ENCODE measurements around the gene RAB26.
"Not testable (repeated sequence)": the region's sequence is repeated elsewhere in the genome, so short reads cannot be mapped to it uniquely, and the experiment has no call there.

Gene RAB26

GRCh38 chr16:2126161-2126743, 22.2 kb upstream of the RAB26 start:
- H3K9me3 ChIP-seq (ENCODE audit: control insufficient read depth, low read length); H3K27ac ChIP-seq (ENCODE audit: insufficient read depth, low read depth, low read length, poor library complexity, severe bottlenecking); H3K27me3 ChIP-seq (ENCODE audit: control insufficient read depth, insufficient read depth, low read length, poor library complexity, severe bottlenecking); H3K4me3 ChIP-seq (ENCODE audit: insufficient read depth, low read depth, low read length); H3K36me3 ChIP-seq (ENCODE audit: control insufficient read depth, insufficient read depth, low read length): not testable (repeated sequence)
- 93 to 95% methylated on average over 21 of the region's 21 CpGs for WGBS, 2 experiments
- H3K4me1 ChIP-seq (ENCODE audit: control insufficient read depth, insufficient read depth, low read length): peaks cover 18% of the 10 kb centered on the region

DNA sequence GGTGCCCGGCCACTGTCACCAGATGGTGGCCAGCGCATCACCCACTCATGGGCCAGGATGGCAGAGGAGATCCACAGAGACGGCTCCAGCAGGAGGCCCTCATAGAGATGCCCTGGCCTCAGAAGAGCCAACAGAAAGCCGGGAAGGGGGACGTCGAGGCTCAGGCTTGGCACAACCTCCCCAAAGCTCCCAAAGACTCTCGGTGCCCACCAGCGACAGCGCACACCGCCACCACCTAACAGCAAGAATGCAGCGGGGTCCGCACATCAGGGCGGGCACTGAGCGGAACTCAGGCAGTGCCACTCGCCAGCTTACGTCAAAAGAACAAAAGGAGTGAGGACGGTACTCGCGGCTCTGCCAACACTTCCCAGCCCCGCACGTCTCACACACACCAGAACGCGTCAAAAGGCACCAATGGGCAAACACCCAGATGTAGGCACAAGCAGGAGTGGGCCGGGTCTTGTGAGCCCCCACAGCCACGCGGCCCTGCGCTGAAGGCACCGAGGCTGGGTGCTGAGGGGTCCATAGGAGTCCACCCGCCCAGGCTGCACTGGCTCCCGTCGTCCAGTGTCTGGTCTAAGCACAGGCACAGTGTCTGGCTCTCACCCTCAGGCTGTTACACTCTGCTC, 21.4 kb upstream of the RAB26 start:
- WGBS, 2 experiments: 90 to 93% methylated on average over 31 of the region's 31 CpGs
- H3K27ac ChIP-seq (ENCODE audit: insufficient read depth, low read depth, low read length, poor library complexity, severe bottlenecking); H3K36me3 ChIP-seq (ENCODE audit: control insufficient read depth, insufficient read depth, low read length); H3K9me3 ChIP-seq (ENCODE audit: control insufficient read depth, low read length); H3K27me3 ChIP-seq (ENCODE audit: control insufficient read depth, insufficient read depth, low read length, poor library complexity, severe bottlenecking); H3K4me3 ChIP-seq (ENCODE audit: insufficient read depth, low read depth, low read length): not testable (repeated sequence)
- peaks cover 18% of the 10 kb centered on the region for H3K4me1 ChIP-seq (ENCODE audit: control insufficient read depth, insufficient read depth, low read length)

DNA sequence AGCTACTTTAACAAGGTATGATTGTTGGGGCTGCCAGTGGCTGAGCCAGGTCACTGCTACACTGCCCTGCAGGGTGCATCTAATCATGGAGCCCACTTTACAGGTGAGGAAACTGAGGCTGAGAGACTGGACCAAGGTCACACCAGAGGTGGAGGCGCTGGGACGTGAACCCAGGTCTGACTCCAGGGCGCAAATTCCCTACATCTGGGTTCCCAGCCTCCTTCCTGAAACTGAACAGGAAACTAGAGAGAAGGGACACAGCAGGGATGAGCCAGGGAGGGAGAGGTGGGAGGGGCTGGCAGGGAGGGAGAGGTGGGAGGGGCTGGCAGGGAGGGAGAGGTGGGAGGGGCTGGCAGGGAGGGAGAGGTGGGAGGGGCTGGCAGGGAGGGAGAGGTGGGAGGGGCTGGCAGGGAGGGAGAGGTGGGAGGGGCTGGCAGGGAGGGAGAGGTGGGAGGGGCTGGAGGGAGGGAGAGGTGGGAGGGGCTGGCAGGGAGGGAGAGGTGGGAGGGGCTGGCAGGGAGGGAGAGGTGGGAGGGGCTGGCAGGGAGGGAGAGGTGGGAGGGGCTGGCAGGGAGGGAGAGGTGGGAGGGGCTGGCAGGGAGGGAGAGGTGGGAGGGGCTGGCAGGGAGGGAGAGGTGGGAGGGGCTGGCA, 20.7 kb upstream of the RAB26 start:
- not testable (repeated sequence) for H3K36me3 ChIP-seq (ENCODE audit: control insufficient read depth, insufficient read depth, low read length); H3K27me3 ChIP-seq (ENCODE audit: control insufficient read depth, insufficient read depth, low read length, poor library complexity, severe bottlenecking); H3K27ac ChIP-seq (ENCODE audit: insufficient read depth, low read depth, low read length, poor library complexity, severe bottlenecking); H3K4me3 ChIP-seq (ENCODE audit: insufficient read depth, low read depth, low read length); H3K9me3 ChIP-seq (ENCODE audit: control insufficient read depth, low read length)
- H3K4me1 ChIP-seq (ENCODE audit: control insufficient read depth, insufficient read depth, low read length): peaks cover 18% of the 10 kb centered on the region
- 8 to 16% methylated on average over 3 of the region's 3 CpGs for WGBS, 2 experiments

DNA sequence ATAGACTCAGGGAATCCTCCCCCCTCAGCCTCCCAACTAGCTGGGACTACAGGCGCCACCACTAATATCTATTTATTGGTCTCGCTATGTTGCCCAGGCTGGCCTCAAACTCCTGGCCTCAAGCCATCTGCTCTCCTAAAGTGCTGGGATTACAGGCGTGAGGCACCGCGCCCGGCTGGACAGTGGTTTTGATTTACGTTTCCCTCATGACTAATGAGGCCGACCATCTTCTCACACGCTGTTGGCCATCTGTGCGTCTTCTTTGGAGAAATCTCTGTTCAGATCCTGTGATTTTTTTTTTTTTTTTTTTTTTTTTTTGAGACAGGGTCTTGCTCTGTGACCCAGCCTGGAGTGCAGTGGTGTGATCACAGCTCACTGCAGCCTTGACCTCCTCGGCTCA, 19.2 kb upstream of the RAB26 start:
- not testable (repeated sequence) for H3K36me3 ChIP-seq (ENCODE audit: control insufficient read depth, insufficient read depth, low read length); H3K9me3 ChIP-seq (ENCODE audit: control insufficient read depth, low read length); H3K4me3 ChIP-seq (ENCODE audit: insufficient read depth, low read depth, low read length); H3K27me3 ChIP-seq (ENCODE audit: control insufficient read depth, insufficient read depth, low read length, poor library complexity, severe bottlenecking); H3K27ac ChIP-seq (ENCODE audit: insufficient read depth, low read depth, low read length, poor library complexity, severe bottlenecking)
- 82 to 92% methylated on average over 9 of the region's 11 CpGs for WGBS, 2 experiments
- peaks cover 17% of the 10 kb centered on the region for H3K4me1 ChIP-seq (ENCODE audit: control insufficient read depth, insufficient read depth, low read length)

GRCh38 chr16:2129890-2130447, 18.5 kb upstream of the RAB26 start:
- not testable (repeated sequence) for H3K4me3 ChIP-seq (ENCODE audit: insufficient read depth, low read depth, low read length); H3K27ac ChIP-seq (ENCODE audit: insufficient read depth, low read depth, low read length, poor library complexity, severe bottlenecking); H3K36me3 ChIP-seq (ENCODE audit: control insufficient read depth, insufficient read depth, low read length); H3K9me3 ChIP-seq (ENCODE audit: control insufficient read depth, low read length); H3K4me1 ChIP-seq (ENCODE audit: control insufficient read depth, insufficient read depth, low read length); H3K27me3 ChIP-seq (ENCODE audit: control insufficient read depth, insufficient read depth, low read length, poor library complexity, severe bottlenecking)
- WGBS, 2 experiments: 88 to 89% methylated on average over 22 of the region's 22 CpGs

- H3K4me1 ChIP-seq (ENCODE audit: control insufficient read depth, insufficient read depth, low read length); H3K36me3 ChIP-seq (ENCODE audit: control insufficient read depth, insufficient read depth, low read length); H3K27me3 ChIP-seq (ENCODE audit: control insufficient read depth, insufficient read depth, low read length, poor library complexity, severe bottlenecking); H3K27ac ChIP-seq (ENCODE audit: insufficient read depth, low read depth, low read length, poor library complexity, severe bottlenecking); H3K9me3 ChIP-seq (ENCODE audit: control insufficient read depth, low read length); H3K4me3 ChIP-seq (ENCODE audit: insufficient read depth, low read depth, low read length): not testable (repeated sequence)
- WGBS, 2 experiments: 86 to 93% methylated on average over 6 of the region's 12 CpGs
Observed at GRCh38 chr16:2133797-2134196, 14.6 kb upstream of the RAB26 start.

DNA sequence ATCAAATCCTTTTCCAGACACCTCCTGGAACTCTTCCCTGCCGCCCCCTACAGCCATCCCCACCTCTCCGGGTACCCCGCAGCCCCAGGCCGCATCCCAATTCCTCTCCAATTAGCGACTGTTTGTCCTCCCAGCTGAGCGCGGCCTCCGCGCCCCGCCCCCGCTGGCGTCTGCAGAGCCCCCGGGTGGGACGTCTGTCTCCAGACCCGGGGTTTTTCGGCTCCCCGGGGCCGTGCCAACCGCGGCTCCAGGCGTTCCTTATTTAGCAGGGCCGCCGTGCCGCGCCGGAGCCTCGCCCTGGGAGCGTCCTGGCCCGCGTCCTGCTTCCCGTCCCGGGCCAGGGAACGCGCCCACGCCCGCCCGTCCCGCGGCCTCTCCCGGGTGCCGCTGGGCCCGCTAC, 13.4 kb upstream of the RAB26 start:
- WGBS, 2 experiments: 0 to 1% methylated on average over 24 to 27 of the region's 42 CpGs

GRCh38 chr16:2135770-2136490, 12.5 kb upstream of the RAB26 start, which contains the start of gene PKD1:
TSS of gene PKD1 (minus strand) at chr16:2135898. CDS start at chr16:2135689, 209 bp downstream.
- not testable (repeated sequence) for H3K9me3 ChIP-seq (ENCODE audit: control insufficient read depth, low read length); H3K27ac ChIP-seq (ENCODE audit: insufficient read depth, low read depth, low read length, poor library complexity, severe bottlenecking); H3K4me1 ChIP-seq (ENCODE audit: control insufficient read depth, insufficient read depth, low read length); H3K27me3 ChIP-seq (ENCODE audit: control insufficient read depth, insufficient read depth, low read length, poor library complexity, severe bottlenecking); H3K36me3 ChIP-seq (ENCODE audit: control insufficient read depth, insufficient read depth, low read length)
- WGBS, 2 experiments: 0% methylated on average over 52 to 55 of the region's 81 CpGs
- peak within 1 kb of the TSS; percentile 38 for H3K4me3 ChIP-seq (ENCODE audit: insufficient read depth, low read depth, low read length)

More for the DNA sequence above, 13.4 kb upstream of the RAB26 start:
- H3K4me3 ChIP-seq (ENCODE audit: insufficient read depth, low read depth, low read length): peak overlapping the region; percentile 38
- H3K9me3 ChIP-seq (ENCODE audit: control insufficient read depth, low read length); H3K27ac ChIP-seq (ENCODE audit: insufficient read depth, low read depth, low read length, poor library complexity, severe bottlenecking); H3K36me3 ChIP-seq (ENCODE audit: control insufficient read depth, insufficient read depth, low read length); H3K27me3 ChIP-seq (ENCODE audit: control insufficient read depth, insufficient read depth, low read length, poor library complexity, severe bottlenecking); H3K4me1 ChIP-seq (ENCODE audit: control insufficient read depth, insufficient read depth, low read length): not testable (repeated sequence)

GRCh38 chr16:2142942-2143877, 5.2 kb upstream of the RAB26 start:
- Histone ChIP-seq H3K36me3 (ENCODE audit: control insufficient read depth, insufficient read depth, low read length) (no peaks in the 10 kb centered on the region), H3K4me3 (ENCODE audit: insufficient read depth, low read depth, low read length) (no peak overlapping the region)
- WGBS, 2 experiments: 86 to 87% methylated on average over 31 of the region's 31 CpGs

More at GRCh38 chr16:2142942-2143877, 5.2 kb upstream of the RAB26 start:
- Histone ChIP-seq H3K27me3 (ENCODE audit: control insufficient read depth, insufficient read depth, low read length, poor library complexity, severe bottlenecking) (no peaks in the 10 kb centered on the region), H3K9me3 (ENCODE audit: control insufficient read depth, low read length) (no peaks in the 10 kb centered on the region), H3K27ac (ENCODE audit: insufficient read depth, low read depth, low read length, poor library complexity, severe bottlenecking) (no peak overlapping the region), H3K4me1 (ENCODE audit: control insufficient read depth, insufficient read depth, low read length) (no peaks in the 10 kb centered on the region)

Data from ectodermal cell (in vitro differentiated cells).